Measurements from ENCODE around the gene EEF2K.

The EEF2K gene

DNA sequence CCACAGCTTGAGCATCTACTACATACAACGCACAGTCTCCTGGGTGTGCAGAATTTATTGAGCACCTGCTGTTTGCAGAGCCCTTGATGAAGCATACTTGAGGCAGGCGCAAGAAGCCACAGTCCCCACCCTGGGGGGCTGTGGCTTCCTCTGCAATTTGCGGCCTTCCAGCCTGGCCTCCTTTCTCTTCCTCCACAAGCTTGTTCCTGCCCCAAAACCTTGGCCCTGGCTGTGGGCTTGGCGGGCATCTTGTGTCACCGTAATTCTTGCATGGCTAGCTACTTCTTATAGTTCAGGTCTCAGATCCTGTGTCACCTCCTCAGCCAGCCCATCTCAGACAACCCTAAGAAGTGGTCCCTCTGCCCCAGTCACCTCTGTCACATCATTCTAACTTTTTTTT lies 47.2 kb downstream of the EEF2K start:
- no peak for DNase-seq

- no peak for DNase-seq
These were observed 49.3 kb downstream of the EEF2K start for GRCh38 chr16:22255335-22255734.

GRCh38 chr16:22257440-22257839 lies 51.4 kb downstream of the EEF2K start:
- no peak for DNase-seq

DNA sequence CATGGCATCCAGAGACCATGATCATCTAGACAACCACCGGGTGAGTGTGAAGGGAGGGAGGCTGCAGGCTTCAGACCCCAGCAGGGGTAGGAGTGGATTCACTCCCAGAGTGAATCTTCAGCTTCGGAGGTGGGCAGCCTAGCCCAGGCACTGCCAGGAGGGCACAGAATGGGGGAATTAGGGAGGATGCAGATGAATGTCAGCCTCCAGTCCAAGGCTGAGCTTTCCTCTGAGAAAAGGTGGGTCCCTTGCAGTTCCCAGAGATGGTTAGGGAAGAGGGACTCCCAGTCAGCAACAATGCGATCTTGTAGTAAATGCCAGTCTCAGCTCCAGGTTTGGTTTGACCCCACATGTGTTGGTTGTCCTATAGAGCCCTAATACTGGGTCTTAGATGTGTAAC lies 54.4 kb downstream of the EEF2K start:
- DNase-seq, result no peak

GRCh38 chr16:22262460-22262859 lies 56.4 kb downstream of the EEF2K start:
- peak; percentile 17 for DNase-seq

DNA sequence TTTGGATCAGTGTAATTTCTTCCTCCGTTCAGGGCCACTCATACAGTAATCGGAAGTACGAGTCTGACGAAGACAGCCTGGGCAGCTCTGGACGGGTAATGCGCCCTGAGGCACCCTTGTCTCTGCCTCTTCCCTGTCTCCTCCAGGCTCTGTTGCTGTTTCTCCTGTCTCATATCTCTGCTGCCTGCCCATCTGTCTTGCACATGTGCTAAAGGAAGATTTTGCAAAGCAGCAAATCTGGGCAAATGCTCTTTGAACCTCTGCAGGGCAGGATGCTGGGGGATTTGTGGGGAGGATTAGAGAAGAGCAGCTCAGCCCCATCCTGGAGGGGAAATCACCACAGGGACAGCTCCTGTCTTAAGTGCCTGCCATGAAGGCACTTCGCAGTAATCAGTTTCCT lies 58.7 kb downstream of the EEF2K start:
- DNase-seq, result peak; percentile 9

- DNase-seq, result no peak
These were observed 59.3 kb downstream of the EEF2K start for GRCh38 chr16:22265351-22265750.

DNA sequence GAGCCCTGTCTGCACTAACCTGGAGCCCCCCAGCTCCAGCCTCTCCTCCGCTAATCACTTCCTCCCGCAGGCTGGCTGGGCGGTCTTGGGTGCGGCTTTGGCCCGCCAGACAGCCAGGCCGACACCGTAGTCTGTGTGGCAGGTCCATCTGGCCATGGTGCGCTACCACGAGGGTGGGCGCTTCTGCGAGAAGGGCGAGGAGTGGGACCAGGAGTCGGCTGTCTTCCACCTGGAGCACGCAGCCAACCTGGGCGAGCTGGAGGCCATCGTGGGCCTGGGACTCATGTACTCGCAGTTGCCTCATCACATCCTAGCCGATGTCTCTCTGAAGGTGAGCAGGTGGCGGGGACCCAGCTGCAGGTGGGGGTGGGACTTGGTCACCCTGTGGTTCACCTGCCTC lies 60.5 kb downstream of the EEF2K start:
- DNase-seq, result no peak

- no peak for DNase-seq
These were observed 61.7 kb downstream of the EEF2K start for GRCh38 chr16:22267764-22268163.

DNA sequence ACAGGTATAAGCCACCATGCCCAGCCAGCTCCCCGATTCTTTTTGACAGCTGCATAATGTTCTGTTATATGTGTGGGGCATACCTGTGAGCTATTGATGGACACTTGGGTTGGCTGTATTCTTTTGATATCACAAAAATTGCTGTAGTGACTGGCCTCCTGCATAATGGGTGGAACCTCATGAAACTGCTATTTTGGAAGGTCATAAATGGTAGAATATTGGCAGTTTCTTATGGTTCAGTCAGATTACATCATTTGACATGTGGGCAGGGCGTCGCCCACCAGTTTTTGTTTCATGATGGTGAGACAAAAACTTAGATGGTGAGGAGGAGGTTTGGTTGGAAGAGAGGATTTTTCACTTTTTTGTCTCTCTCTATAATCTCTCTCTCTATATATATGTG lies 64.4 kb downstream of the EEF2K start:
- no peak for DNase-seq

DNA sequence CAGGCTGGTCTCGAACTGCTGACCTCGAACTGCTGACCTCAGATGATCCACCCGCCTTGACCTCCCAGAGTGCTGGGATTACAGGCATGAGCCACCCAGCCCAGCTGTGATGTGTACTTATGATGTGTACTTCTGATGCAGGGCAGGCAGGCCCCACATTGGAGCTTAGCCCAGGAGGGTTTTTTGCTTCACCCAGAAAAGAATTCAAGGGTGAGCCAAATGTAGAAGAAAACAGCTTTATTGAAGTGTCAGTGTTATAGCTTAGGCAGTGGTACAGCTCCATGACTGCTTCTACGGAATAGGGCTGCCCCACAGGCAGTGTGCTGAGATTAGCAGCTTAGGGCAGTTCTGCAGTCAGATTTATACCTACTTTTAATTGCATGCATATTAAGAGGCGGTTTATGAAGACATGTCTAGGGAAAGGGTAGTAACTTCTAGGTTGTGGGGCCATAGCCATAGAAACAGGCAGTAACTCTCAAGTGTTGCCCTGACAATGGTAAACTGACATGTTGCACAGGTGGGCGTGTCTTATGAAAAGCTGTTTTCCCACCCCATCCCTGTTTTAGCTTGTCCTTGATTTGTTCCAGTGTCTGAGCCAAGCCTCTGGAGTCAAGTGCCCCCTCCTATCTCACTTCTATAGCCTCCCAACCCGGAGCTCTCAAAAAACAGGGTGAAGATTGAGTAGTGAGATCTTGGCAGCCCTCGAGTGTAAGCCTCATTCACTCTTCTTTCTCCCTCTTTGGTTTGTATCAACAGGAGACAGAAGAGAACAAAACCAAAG lies 67.0 kb downstream of the EEF2K start:
- DNase-seq, result no peak

- DNase-seq, result no peak
These were observed 68.8 kb downstream of the EEF2K start for GRCh38 chr16:22274916-22275315.

DNA sequence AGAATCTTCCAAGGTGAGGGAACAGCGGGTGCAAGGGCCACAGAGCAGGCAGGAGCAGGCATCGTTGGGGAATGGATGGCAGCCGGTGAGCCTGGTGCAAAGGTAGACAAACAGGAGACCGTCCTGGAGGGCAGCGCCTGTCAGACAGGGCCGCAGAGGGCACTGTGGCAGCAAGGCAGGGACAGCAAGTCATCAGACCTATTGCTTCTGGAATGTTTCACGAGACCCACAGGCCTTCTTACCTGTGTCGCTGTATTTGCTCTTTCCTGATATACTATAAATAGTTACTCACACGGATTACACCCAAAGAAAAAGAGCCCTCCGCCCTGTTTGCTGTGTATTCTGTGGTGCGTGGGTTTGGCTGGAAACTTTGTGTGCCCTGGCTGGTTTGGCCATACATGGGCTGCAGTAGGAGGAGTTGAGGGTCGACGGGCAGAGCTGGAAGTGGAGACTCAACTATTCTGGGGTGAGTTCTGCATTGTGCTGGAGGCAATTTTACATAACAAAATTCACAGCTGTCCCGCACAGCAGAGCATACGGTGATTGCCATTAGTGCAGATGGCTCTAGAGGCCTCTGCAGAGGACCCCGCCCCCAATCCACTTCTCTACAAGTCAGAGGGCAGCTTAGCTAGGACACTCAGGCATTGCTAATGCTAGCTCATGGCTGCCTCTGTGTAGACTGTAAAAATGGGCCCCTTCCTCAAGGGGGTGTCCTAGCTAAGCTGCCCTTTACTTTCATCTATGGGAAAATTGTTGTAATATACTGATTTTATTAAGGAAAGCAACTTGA lies 72.6 kb downstream of the EEF2K start:
- no peak for DNase-seq

- DNase-seq, result no peak
These were observed 76.3 kb downstream of the EEF2K start for GRCh38 chr16:22282254-22282892.

GRCh38 chr16:22284637-22285036 lies 78.6 kb downstream of the EEF2K start:
- DNase-seq, result no peak

- DNase-seq, result no peak
These were observed 79.0 kb downstream of the EEF2K start for GRCh38 chr16:22285080-22285479.

GRCh38 chr16:22291020-22291419 lies 84.9 kb downstream of the EEF2K start:
- no peak for DNase-seq

GRCh38 chr16:22291860-22292318 lies 85.8 kb downstream of the EEF2K start:
- no peak for DNase-seq

- DNase-seq, result no peak
These were observed 86.2 kb downstream of the EEF2K start for GRCh38 chr16:22292320-22292719.

DNA sequence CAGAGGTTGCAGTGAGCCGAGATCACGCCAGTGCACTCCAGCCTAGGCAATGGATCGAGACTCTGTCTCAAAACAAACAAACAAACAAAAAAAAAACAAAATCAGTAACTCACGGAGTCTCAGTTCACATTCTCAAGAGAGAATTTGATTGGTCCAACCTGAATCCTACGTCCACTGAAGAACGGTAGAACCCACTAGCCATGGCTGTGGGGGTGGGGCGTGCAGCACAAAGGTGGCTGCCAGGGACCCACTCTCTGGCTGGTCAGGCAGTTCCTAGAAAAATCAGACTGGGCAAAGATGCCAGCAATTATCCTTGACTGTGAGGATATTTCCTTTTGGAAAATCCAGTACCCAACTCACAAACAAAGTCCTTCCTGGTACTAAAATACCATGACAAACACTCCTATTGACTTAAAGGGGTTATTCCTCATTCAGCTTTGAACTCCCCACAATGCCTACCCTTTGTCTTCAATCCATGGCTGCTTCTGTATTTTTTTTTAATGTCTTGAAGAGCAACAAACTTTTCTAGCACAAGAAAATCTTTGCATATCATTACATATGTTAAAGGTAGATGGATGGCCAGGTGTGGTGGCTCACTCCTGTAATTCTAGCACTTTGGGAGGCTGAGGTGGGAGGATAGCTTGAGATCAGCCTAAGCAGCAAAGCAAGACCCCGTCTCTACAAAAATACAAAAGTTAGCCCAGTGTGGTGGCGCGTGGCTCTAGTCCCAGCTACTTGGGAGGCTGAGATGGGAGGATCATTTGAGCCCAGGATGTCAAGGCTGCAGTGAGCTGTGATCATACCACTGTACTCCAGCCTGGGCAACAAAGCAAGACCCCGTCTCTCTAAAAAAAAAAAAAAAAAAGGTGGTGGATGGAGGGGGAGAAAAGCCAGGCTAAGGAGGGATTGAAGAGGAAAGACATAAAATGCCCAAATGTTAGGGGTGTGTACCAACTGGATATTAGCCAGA lies 87.3 kb downstream of the EEF2K start:
- no peak for DNase-seq

DNA sequence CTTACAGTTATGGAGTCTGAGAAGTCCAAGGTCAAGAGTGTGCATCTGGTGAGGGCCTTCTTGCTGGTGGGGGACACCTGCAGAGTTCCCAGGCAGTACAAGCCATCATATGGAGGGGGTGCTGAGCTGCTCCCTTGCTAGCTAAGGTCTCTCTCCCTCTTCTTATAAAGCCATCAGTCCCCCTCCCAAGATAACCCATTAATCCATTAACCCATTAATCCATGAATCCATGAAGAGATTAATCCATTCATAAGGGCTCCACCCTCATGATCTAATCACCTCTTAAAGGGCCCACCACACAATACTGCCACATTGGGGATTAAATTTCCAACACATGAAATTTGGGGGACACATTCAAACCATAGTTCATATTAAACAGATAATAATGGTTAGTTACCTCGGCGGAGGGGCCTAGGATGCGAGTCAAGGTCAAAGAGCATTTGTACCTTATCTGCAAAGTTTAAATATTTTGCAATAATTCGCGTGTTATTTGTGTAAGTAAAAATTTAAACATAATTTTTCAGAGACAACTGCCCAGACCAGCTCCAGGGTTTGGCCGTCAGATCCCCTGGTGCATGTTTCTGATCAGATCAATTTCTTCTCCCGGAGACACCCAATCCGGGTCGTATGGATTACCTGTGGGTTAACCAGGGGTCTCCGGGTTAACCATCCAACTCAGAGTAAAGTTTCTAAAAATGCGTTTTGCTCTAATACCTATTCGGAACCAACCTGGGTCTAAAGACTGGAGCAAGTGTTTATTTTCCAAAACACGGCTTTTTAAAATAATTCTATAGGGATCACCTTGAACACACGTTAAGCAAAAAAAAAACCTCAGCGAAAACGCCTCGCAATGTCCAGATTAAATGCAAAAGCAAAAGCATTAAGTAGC lies 90.4 kb downstream of the EEF2K start:
- no peak for DNase-seq
